H54 (cell line): Measurements from ENCODE around the gene DAZL.

ENCODE experiments used
- DNase-seq: peaks from one replicate; pipeline ENCODE4 v3.0.0; 2011; ENCODE audit warnings: low spot score, mixed read lengths; ENCODE audit not compliant: insufficient read length
- FAIRE-seq: peaks from 3 replicates; lab custom pipeline; 2011; peaks lifted over from hg19 to GRCh38; lab: Jason Lieb, UNC
- POLR2A ChIP-seq: IDR thresholded peaks from 2 replicates; pipeline ENCODE4 v1.6.1; 2011; ENCODE audit warnings: low read depth, mild to moderate bottlenecking, low read length

The DAZL gene

GRCh38 chr3:16583551-16583950 lies 21.7 kb downstream of the DAZL start:
- FAIRE-seq (peak; percentile 96), DNase-seq (no peak)
- no peak for TF ChIP-seq POLR2A

- no peak for FAIRE-seq
- DNase-seq, result no peak
- no peak for TF ChIP-seq POLR2A
Measured at GRCh38 chr3:16570113-16570512, 35.1 kb downstream of the DAZL start.

GRCh38 chr3:16568532-16568931 lies 36.7 kb downstream of the DAZL start:
- FAIRE-seq, result no peak
- no peak for TF ChIP-seq POLR2A

GRCh38 chr3:16568115-16568514 lies 37.1 kb downstream of the DAZL start:
- FAIRE-seq (no peak), DNase-seq (no peak)
- TF ChIP-seq POLR2A, result no peak

More at GRCh38 chr3:16568532-16568931, 36.7 kb downstream of the DAZL start:
- DNase-seq, result no peak

- no peak for TF ChIP-seq POLR2A
- FAIRE-seq (no peak), DNase-seq (no peak)
Measured at GRCh38 chr3:16559653-16560365, 45.4 kb downstream of the DAZL start.

- DNase-seq (no peak), FAIRE-seq (no peak)
- no peak for TF ChIP-seq POLR2A
Measured at GRCh38 chr3:16554126-16554525, 51.1 kb downstream of the DAZL start.

- TF ChIP-seq POLR2A, result no peak
- FAIRE-seq, result no peak
Measured at GRCh38 chr3:16552757-16553156, 52.5 kb downstream of the DAZL start.

GRCh38 chr3:16551342-16551976 lies 53.8 kb downstream of the DAZL start:
- FAIRE-seq (no peak), DNase-seq (no peak)
- TF ChIP-seq POLR2A, result no peak

More at GRCh38 chr3:16552757-16553156, 52.5 kb downstream of the DAZL start:
- no peak for DNase-seq

GRCh38 chr3:16550676-16551341 lies 54.4 kb downstream of the DAZL start:
- peak; percentile 48 for DNase-seq
- FAIRE-seq, result peak; percentile 85
- TF ChIP-seq POLR2A, result no peak

- FAIRE-seq (no peak), DNase-seq (no peak)
- no peak for TF ChIP-seq POLR2A
Measured at GRCh38 chr3:16550305-16550675, 54.9 kb downstream of the DAZL start.

GRCh38 chr3:16548721-16549120 lies 56.5 kb downstream of the DAZL start:
- DNase-seq, result no peak
- no peak for TF ChIP-seq POLR2A
- FAIRE-seq, result no peak

GRCh38 chr3:16547561-16548357 lies 57.5 kb downstream of the DAZL start:
- FAIRE-seq (no peak), DNase-seq (no peak)
- TF ChIP-seq POLR2A, result no peak

- DNase-seq (no peak), FAIRE-seq (no peak)
- TF ChIP-seq POLR2A, result no peak
Measured at GRCh38 chr3:16546186-16547010, 58.8 kb downstream of the DAZL start.
